ENCODE data around the gene IARS1. TPM values are rescaled to one million over a fixed set of nuclear protein-coding genes. Genes with fewer than 3 reads are reported as not detected.

The IARS1 gene
- total RNA-seq, 1 experiment from 2014 or later: 220 TPM

- TF ChIP-seq ZSCAN18 (CRISPR knock-in tag; IDR thresholded peaks at IDR 0.05) (no peak), ZBTB21 (CRISPR knock-in tag; IDR thresholded peaks at IDR 0.05; ENCODE audit: borderline replicate concordance) (no peak), FOXK1 (CRISPR knock-in tag; IDR thresholded peaks at IDR 0.05) (no peak), E2F1 (CRISPR knock-in tag; IDR thresholded peaks at IDR 0.05) (no peak), NFATC4 (CRISPR knock-in tag; IDR thresholded peaks at IDR 0.05) (no peak), ATF3 (CRISPR knock-in tag; conservative IDR thresholded peaks at IDR 0.05) (no peak), E2F4 (CRISPR knock-in tag; IDR thresholded peaks at IDR 0.05; ENCODE audit: borderline replicate concordance, low read depth) (no peak), OVOL2 (CRISPR knock-in tag; IDR thresholded peaks at IDR 0.05; ENCODE audit: borderline replicate concordance) (no peak), ZNF121 (CRISPR knock-in tag; IDR thresholded peaks at IDR 0.05) (no peak), RORB (CRISPR knock-in tag; IDR thresholded peaks at IDR 0.05) (no peak), CREM (CRISPR knock-in tag; IDR thresholded peaks at IDR 0.05) (no peak), GTF2I (CRISPR knock-in tag; conservative IDR thresholded peaks at IDR 0.05) (no peak)
- POLR2A ChIA-PET: no interaction called here
- no peaks in the 10 kb centered on the region for H3K27me3 Mint-ChIP-seq (ENCODE audit: low read depth)
- no peaks in the 10 kb centered on the region for H3K4me1 Mint-ChIP-seq
- H3K4me3 Mint-ChIP-seq: no peak overlapping the region
- H3K9me3 Mint-ChIP-seq: no peaks in the 10 kb centered on the region
- peaks cover 81% of the 10 kb centered on the region for H3K36me3 Mint-ChIP-seq
- DNase-seq (ENCODE audit: low spot score) (no peak), ATAC-seq (no peak)
- CTCF ChIA-PET: no interaction called here
- no peak overlapping the region for H3K27ac Mint-ChIP-seq
Observed at GRCh38 chr9:92308893-92309292, 15.4 kb upstream of the IARS1 start.

- H3K27ac Mint-ChIP-seq: no peak overlapping the region
- H3K36me3 Mint-ChIP-seq: peaks cover 76% of the 10 kb centered on the region
- DNase-seq (ENCODE audit: low spot score) (no peak), ATAC-seq (no peak)
- H3K9me3 Mint-ChIP-seq: no peaks in the 10 kb centered on the region
- POLR2A ChIA-PET: no interaction called here
- TF ChIP-seq ZNF317 (CRISPR knock-in tag; IDR thresholded peaks at IDR 0.05; ENCODE audit: borderline replicate concordance, low read depth): no peak
- TF ChIP-seq ATF3 (CRISPR knock-in tag; conservative IDR thresholded peaks at IDR 0.05): no peak
- no peak for TF ChIP-seq ZNF232 (CRISPR knock-in tag; IDR thresholded peaks at IDR 0.05)
- TF ChIP-seq SMAD4 (CRISPR knock-in tag; IDR thresholded peaks at IDR 0.05): no peak
- TF ChIP-seq RELA (CRISPR knock-in tag; IDR thresholded peaks at IDR 0.05; ENCODE audit: borderline replicate concordance): no peak
- TF ChIP-seq NFE2L1 (CRISPR knock-in tag; IDR thresholded peaks at IDR 0.05): no peak
- TF ChIP-seq SMAD3 (CRISPR knock-in tag; IDR thresholded peaks at IDR 0.05; ENCODE audit: borderline replicate concordance): no peak
- TF ChIP-seq SP1 (CRISPR knock-in tag; conservative IDR thresholded peaks at IDR 0.05): no peak
- no peak for TF ChIP-seq TCF7 (CRISPR knock-in tag; IDR thresholded peaks at IDR 0.05; ENCODE audit: low read depth)
- no peak for TF ChIP-seq CTCF (IDR thresholded peaks at IDR 0.05)
- no peak for TF ChIP-seq ZNF425 (CRISPR knock-in tag; conservative IDR thresholded peaks at IDR 0.05)
- TF ChIP-seq GTF2I (CRISPR knock-in tag; conservative IDR thresholded peaks at IDR 0.05): no peak
- H3K4me3 Mint-ChIP-seq: no peak overlapping the region
- no peaks in the 10 kb centered on the region for H3K4me1 Mint-ChIP-seq
- CTCF ChIA-PET: no interaction called here
- H3K27me3 Mint-ChIP-seq (ENCODE audit: low read depth): no peaks in the 10 kb centered on the region
Observed at GRCh38 chr9:92300936-92301335, 7.4 kb upstream of the IARS1 start.

All from WTC11 (cell line).